ENCODE data around the gene TMEM236.

GRCh38 chr10:17831341-17831740, 79.3 kb downstream of the TMEM236 start:
- TF ChIP-seq FOS (IDR thresholded peaks at IDR 0.05; ENCODE audit: extremely low read depth, insufficient read length) (no peak), GTF3C2 (IDR thresholded peaks at IDR 0.05; ENCODE audit: borderline replicate concordance, extremely low read depth, insufficient read length) (no peak), ZNF316 (IDR thresholded peaks at IDR 0.05) (no peak)
